ENCODE measurements around the gene SQSTM1.

SQSTM1 gene

DNA sequence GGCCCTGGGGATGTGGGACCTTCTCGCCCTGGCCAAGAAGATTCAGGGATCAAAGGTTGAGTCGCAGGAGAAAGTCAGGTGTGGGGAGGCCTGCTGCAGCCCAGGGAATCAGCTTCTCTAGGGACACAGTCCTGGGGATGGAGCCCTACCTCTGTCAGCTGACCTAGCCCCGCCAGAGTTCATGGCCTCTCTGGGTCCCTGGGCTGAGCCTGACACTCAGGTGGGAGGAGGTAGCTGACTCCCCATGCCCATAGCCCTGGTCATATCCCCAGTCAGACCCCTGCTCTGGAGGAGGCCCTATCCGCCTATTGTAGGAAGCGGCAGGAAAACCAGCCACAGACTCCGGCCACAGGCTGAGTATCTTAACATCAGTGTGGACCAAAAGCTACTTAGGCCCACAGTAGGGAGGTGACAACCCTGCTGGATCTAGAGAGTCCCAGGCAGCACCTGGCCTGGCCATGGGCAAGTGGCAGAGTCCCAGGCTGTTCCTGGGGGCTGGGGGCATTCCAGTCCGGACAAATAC is 52.9 kb downstream of the SQSTM1 start:
- DNase-seq (ENCODE audit: low read depth in 2 of 2): no peak

DNA sequence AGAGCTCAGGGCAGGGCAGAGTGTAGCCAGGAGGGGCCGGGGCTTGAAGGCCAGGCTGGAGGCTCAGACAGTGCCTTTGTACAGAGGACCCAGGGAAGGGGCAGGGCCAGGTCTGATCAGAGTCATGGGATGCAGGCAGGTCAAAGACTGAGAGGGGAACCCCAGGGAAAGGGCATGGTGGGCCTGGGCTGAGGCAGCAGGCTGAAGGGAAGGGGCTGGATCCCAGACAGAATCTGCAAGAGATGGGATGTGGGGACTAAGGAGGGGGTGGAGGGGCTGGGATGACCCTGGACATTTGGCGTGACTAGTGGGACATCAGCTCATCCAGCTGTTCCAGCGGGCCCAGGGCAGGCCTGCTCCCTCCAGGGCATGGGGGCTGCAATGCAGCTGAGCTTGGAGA is 53.4 kb downstream of the SQSTM1 start:
- DNase-seq (ENCODE audit: low read depth in 2 of 2): no peak

DNA sequence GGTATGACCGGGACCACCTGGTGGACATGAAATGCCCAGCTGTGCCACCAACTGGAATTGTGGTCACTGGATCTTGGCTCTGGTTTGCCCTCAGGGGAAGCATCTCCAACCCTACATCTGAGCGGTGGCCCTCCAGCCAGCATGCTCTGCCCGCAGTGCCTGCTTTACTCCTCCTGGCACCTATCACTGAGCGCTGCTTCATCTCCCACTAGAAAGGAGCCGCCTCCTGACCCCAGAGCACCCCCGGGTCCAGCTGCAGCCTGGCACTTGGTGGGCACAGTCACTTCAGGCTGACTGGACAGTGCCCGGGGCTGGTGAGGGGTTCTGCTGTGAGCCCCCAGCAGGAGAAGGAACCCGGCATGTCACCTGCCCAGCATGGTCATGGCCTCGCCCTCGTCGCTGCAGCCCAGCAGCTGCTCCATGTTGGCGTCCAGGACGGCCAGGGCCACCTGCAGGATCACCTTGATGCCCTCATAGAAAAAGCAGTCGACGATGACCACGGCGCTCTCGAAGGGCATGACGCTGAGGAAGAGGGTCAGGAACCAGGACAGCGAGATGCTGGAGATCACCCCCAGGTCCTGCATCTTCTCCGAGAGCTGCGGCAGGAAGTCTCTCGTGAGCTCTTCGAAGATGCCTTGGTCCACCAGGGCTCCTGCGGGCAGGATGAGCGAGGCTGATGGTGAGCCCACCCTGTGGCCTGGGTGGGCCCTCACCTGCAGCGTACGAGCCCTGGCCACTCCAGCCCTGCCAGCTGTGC is 54.0 kb downstream of the SQSTM1 start:
- DNase-seq (ENCODE audit: low read depth in 2 of 2): no peak

DNA sequence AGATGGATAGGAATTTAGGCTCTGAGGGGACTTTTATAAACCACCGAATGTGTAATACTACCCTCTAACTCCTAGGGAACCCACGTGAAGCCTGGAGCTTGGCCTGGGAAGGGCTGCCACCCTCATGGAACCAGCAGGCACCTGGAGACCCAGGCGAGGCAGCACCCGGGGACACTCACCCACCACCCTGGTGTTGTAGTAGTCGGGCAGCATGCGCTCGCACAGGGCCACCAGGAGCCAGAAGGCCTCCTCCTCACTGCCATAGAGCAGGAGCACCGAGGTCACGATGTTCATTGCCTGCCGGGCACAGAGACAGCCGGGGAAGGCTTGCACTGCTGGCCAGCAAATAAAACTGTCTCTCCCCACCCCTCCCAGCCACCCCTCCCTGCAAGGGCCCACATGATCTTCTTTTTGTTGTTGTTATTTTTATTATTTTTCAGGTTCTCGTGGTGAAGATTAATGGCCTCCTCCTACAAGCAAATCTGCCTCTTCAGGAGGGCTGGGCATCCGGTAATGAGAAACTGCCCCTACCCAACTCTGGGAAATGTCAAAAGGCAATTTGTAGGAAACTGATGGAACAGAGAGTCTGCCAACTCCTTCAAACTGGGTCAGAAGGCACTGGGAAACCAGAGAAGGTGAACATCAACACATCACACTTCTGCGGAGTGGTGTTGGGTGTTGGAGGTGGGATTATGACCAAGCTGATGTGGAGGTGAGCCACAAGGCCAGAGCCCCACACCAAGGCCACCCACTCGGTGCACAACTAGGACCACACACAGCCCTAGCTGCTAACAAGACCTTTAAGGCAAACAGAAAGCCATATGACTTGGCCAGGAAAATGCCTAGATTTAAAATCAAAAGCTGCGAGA is 55.3 kb downstream of the SQSTM1 start:
- DNase-seq (ENCODE audit: low read depth in 2 of 2): no peak

DNA sequence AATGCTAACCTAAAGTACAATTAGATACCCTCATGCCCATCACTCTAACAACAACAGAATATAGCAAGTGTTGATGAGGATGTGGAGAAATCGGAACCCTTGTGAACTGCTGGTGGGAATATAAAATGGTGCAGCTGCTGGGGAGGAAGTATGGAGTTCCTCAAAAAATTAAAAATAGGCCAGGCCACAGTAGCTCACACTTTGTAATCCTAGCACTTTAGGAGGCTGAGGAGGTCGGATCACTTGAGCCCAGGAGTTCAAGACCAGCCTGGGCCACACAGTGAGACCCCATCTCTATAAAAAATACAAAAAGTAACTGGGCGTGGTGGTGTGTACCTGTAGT is 55.9 kb downstream of the SQSTM1 start:
- DNase-seq (ENCODE audit: low read depth in 2 of 2): no peak

DNA sequence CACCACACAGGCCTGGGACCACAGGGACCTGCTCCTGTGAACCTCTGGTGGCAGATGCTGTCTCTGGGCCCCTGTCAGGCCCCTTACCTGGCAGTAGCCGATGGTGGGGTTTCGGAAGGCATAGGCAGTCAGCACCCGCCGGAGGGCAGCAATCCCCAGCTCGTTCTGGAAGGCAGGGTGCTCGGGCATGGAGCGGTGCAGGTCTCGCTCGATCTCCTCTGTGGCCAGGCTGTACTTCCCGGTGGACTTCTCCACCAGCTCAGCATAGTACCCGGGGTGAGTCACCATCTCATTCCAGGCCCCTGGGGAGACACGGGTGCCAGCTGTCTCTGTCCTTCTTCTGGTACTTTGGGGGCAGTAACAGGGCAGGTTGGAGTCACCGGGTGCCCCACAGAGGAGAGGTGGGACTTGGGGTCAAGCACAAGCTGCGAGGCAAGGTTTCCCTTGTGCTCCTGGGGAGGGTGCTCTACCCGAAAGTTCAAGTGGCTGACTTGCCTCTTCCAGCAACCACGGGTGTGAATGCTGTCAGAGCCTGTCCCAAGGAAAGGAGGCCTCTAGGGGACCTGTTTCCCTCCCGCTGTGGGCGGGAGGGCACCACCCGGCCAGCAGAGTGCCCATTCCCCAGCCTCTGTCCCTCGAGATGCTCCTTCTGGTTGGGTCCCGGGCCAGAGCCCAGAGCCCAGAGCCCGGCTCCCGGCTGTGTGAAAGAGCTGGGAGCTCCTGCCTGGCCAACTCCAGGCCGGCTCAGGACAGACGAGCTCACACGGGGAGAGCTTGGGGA is 57.7 kb downstream of the SQSTM1 start:
- no peak for DNase-seq (ENCODE audit: low read depth in 2 of 2)

DNA sequence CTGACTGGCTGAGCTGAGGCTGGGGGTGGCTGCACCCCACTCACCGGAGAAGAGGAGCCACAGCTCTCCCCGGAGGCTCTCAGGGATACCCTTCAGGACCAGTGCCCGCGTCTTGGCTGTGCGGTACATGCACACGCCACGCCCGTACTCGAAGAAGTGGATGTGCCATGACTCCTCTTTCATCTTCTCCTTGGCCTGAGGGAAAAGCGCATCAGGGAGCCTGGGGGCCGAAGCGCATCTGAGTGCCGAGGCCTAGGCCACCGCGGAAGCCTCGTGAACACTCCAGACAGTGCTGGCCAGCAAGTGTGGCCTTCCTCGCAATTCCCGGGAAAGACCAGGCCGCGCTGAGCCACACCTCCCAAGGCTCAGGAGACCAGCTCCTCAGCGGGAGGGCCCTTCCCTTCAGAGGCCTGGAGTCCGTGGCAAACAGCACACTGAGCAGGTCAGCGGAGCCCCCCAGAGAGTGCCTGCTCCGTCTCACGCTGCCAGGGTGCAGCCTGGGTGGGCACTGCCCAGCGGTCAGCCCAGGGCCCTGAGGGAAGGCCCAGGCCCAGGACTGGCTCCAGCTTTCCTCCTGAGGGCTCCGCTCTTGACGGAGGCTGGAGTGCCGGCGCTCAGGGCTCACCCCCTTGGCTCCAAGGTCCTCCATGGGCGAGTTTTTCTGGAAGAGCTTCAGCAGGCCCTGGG is 58.4 kb downstream of the SQSTM1 start:
- DNase-seq (ENCODE audit: low read depth in 2 of 2): no peak

DNA sequence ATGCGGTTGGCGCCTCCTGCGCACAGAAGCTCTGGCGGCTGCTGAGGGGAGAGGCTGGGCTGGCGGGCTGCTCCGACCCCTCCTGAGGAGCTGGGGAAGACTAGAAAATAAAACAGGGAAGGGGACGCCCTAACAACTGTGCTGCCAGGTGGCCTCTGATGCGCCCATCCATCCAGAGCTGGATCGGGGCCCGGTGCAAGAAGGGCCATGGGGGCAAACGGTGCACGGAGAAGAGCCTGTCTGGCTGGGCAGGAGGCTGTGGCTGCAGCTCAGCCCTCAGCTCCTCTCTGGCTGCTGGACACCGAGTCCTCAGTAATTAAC is 58.9 kb downstream of the SQSTM1 start:
- no peak for DNase-seq (ENCODE audit: low read depth in 2 of 2)

DNA sequence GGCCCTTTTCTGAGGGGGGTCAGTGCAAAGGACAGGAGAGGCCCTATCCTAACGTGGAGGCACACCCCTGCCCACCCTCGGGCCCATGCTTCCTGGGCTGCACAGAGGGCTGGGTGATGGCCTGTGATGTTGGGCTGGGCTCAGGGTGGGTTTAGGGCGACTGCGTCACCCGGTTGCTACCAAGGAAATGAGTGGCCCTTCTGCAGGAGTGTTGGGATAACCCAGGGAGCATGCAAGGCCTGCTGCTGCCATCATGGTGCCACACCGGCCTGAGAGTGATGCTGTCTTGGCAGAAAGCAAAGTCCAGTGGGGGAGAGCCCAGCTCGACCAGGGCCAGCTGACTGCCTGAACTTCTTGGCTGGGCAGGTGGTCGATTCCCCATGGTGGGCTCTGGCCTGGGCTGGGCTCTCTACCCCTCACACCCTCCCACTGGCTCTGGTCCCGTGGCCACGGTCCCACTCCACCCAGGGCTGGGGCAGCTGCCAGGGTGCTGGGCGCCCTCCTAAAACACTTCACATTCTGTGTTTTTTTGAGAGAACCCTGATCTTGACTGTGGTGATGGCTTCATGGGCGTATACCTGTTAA is 59.5 kb downstream of the SQSTM1 start:
- no peak for DNase-seq (ENCODE audit: low read depth in 2 of 2)

DNA sequence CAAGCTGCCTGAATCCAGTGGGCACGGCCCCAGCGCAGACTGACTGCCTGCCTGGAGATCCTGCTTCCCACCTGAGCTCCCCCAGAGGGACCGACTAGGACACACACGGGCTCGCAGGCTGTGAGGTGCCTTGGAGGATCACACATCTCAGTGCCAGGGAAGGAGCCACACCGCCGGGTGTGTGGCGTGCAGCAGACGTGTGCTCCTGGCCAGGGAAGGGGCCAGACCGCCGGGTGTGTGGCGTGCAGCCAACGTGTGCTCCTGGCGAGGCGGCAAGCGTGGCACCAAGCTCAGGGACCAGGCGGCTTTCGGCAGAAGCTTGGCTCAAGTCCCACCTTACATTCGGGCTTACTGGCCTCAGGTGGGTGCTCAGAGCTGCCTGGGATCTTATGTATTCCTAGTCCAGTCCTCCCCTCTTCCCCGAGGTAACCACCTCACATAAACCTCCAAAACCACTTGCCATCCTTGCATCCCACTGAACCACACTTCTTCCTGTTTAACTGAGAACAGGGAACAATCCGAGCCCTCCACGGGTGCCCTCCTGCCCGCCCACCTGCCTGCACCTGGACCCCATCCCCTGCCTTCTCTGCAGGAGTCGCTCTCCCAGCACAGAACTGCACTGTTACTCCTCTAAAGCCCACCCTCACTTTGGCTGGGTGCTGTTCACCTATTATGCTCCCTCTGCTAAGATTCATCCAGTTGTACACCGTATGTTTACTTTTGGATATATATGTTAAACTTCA is 60.3 kb downstream of the SQSTM1 start:
- no peak for DNase-seq (ENCODE audit: low read depth in 2 of 2)

DNA sequence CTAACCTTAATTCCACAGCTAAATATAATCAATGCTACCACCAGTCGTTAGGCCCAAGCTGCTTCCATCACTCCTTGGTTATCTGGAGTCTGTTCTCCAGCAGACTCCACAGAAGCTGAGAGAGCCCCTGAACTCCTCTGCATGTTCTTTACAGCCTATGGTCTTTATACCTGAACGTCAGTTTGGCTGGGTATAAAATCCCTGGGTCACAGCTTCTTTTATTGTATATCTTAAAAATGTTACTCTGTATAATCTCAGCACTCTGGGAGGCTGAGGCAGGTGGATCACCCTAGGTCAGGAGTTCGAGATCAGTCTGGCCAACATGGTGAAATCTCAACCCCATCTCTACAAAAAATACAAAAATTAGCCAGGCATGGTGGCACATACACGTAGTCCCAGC is 61.6 kb downstream of the SQSTM1 start:
- DNase-seq (ENCODE audit: low read depth in 2 of 2): no peak

DNA sequence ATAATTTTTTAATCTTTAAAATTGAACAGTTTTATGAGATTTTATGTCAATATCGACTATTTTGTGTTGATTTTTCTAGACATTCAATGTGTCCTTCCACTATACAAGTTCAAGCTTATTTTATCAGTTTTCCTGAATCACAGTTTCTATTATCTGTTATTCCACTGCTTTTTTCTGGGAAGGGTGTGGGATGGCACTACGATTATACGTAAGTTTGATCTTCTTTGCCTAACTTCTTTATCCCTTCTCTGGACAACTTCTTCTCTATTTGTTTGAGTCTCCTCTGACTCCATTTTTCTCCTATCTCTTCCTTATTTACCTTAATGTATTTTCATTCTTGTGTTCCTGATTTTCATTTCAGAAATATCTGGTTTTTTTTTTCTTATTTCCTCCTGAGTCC is 62.5 kb downstream of the SQSTM1 start:
- DNase-seq (ENCODE audit: low read depth in 2 of 2): no peak

DNA sequence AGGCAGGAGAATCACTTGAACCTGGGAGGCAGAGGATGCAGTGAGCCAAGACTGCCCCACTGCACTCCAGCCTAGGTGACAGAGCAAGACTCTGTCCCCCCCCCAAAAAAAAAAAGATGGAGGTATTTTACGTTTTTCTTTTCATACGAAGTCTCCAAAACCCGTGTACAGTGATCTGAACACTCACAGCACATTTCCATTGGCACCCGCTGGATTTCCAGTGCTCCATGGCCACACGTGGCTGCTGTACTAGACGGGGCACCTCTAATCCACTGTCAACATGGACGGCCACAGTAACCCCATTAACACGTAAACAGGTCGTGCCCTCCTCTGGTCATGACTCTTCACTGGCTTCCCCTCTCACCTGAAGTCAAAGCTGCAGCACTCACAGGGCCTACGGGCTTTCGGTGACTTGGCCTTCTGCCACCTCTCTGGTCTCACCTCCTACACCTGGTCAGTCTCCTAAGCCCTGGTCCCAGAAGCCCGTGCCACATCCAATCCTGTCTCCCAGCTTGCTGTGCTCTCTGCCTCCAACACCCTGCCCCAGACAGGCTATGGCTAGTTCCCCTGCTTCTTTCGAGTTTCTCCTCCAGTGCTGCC is 64.9 kb downstream of the SQSTM1 start:
- no peak for DNase-seq (ENCODE audit: low read depth in 2 of 2)

DNA sequence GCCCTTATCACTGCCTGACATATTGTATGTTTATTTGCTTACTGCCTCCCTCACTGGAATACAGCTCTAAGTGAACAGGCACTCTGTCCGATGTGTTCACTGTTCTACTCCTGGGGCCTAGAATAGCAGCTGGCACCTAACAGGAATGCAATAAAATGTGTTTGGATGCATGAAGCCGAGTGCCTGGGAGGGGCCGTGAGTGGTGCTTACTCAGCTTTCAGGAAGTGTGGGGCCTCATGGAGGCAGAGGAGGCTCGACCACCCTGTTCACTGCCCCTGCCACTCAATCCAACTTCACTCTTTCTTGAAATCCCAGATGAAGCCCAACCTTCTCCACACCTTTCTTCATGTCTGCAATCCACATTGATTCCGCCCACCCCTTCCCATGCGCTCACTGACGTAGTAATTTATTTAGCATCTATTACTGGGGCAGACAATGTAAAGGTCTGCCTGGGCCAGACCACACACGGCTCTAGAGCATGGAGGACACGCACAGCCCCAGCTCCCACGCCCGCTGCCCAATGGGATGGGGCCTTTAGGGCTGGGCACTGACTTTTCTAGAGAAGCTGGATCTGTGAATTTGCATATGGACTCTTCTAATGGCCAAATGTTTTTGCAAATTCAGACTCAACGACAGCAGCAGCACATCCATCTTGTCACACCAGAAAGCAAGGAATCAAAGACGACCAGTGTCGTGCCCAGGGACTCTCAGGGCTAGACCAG is 65.6 kb downstream of the SQSTM1 start:
- no peak for DNase-seq (ENCODE audit: low read depth in 2 of 2)

DNA sequence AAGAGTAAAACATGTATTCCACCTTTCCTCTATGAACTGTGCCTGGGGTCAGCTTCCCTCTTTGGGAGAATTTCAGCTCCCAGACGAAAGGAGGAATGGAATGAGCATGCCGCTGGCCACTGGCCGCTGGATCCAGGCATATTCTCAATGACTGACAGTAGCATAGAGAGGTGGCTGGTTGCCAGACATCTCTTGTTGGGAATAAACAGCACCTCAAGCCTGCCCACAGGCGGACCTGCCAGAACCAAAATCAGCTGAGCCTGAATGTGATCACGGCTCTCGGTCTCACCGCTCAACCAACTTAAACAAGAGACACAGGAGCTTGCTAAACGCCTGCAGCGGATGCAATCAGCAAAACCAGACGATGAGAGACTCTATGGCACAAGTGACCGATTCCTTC is 66.4 kb downstream of the SQSTM1 start:
- DNase-seq (ENCODE audit: low read depth in 2 of 2): no peak

All from activated CD8-positive, alpha-beta memory T cell treated with anti-CD3 and anti-CD28 coated beads for 4 hours (primary cell).